ENCODE measurements around the gene FBXL16. TPM values are rescaled to one million over a fixed set of nuclear protein-coding genes. Genes with fewer than 3 reads are reported as not detected.

The FBXL16 gene
- total and polyA plus RNA-seq, 9 of the 15 experiments (the other 6 are each of a cell fraction or from before 2014, with no cell fraction given): 0.21 to 8.2 (median 1.7) TPM

DNA sequence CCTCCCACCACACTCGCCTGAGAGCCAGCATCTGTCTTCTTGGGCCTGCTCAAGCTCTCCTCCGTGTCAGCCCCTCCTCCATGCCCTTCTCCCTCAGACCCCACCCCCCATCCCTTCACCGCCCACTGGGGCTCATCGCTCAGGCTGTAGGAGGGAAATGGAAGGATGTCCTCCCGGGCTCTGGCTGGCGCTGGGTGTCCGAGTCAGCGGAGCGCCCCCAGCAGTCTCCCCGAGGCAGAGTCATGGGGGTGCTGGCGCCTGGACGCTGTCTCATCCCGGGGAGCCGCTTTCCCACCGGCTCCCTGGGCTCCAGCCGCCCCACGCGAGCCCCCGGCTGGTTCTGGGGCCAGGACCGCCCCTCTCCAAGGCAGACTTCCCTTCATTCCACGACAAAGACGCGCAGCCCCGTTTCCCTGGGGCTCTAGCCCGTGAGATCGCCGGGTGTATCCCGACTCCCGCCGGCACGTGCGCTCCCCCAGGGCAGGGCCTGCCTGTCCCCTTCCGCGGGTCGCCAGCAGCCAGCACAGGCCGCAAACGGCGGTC lies 14.9 kb upstream of the FBXL16 start:
- Histone ChIP-seq H3K27ac (ENCODE audit: extremely low read depth, low read depth, low read length) (peak overlapping the region; percentile 97), H3K9me3 (replicated peaks; ENCODE audit: control insufficient read depth, insufficient read depth, low read depth, low read length) (no peaks in the 10 kb centered on the region), H3K9ac (ENCODE audit: insufficient read depth in 1 of 2, low read depth in 2 of 2, low read length in 2 of 2) (peak overlapping the region; percentile 96 to 99), H3K4me2 (ENCODE audit: insufficient read depth, low read length) (peak overlapping the region; percentile 90), H4K20me1 (replicated peaks; ENCODE audit: control insufficient read depth, insufficient read depth, low read length) (no peaks in the 10 kb centered on the region; the same call in 1 of the 2 replicates), H3K79me2 (ENCODE audit: control insufficient read depth, insufficient read depth, low read length) (peaks cover 54% of the 10 kb centered on the region), H2AFZ (ENCODE audit: low read depth, low read length) (peak overlapping the region; percentile 91), H3K4me3 (peak overlapping the region; percentile 100), H3K9me1 (ENCODE audit: control insufficient read depth, insufficient read depth, low read length) (peaks cover 3% of the 10 kb centered on the region), H3K4me1 (replicated peaks in 1 of 2; ENCODE audit: control insufficient read depth in 2 of 2, insufficient read depth in 2 of 2, low read length in 2 of 2) (peaks cover 17 to 99% of the 10 kb centered on the region in 2 experiments; a peak in 4 of 5 replicates), H3K27me3 (ENCODE audit: control insufficient read depth in 2 of 2, insufficient read depth in 2 of 2, low read length in 2 of 2) (no peaks in the 10 kb centered on the region), H3K36me3 (ENCODE audit: control insufficient read depth, insufficient read depth, low read length) (peaks cover 31% of the 10 kb centered on the region; the same call in 2 of the 3 replicates)
- in situ Hi-C loops (cut with MboI): no loop called here
- DNase-seq (ENCODE audit: extremely low read depth in 1 of 4, low spot score in 3 of 4): peak; percentile 62 to 91 (median 74)
- intact Hi-C loops (cut with micrococcal nuclease): no loop called here
- ChIA-PET POLR2A (interaction anchor here (0.5 to 2.3 kb wide), 14 partner anchors 8 to 1089 kb away, joined by 3 to 16 read pairs (median 3); no protein-coding TSS in a partner anchor), CTCF (ENCODE audit: low intra/inter-chr PET ratio) (no interaction called here)
- no TSS peak for BruUV-seq (replicated peaks)
- FAIRE-seq: peak; percentile 96
- peak; percentile 57 for ATAC-seq
- 0% methylated on average over 18 of the region's 38 CpGs for WGBS (ENCODE audit: insufficient coverage, low coverage, missing lambda C conversion rate)
- peak; percentile 44; the same call in 1 of the 2 replicates for TF ChIP-seq ARID1B (IDR thresholded peaks at IDR 0.05)
- no peak for TF ChIP-seq SMARCB1 (IDR thresholded peaks at IDR 0.05; ENCODE audit: insufficient read length, low read depth)
- 0 out of 4 replicates have a peak, but pooled peaks of 1 of the 2 experiments have one; percentile 63 for TF ChIP-seq HDAC1 (IDR thresholded peaks at IDR 0.05)
- TF ChIP-seq, protein P1, sequence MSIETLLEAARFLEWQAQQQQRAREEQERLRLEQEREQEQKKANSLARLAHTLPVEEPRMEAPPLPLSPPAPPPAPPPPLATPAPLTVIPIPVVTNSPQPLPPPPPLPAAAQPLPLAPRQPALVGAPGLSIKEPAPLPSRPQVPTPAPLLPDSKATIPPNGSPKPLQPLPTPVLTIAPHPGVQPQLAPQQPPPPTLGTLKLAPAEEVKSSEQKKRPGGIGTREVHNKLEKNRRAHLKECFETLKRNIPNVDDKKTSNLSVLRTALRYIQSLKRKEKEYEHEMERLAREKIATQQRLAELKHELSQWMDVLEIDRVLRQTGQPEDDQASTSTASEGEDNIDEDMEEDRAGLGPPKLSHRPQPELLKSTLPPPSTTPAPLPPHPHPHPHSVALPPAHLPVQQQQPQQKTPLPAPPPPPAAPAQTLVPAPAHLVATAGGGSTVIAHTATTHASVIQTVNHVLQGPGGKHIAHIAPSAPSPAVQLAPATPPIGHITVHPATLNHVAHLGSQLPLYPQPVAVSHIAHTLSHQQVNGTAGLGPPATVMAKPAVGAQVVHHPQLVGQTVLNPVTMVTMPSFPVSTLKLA (conservative IDR thresholded peaks at IDR 0.05): peak; percentile 47 to 82; a peak in 3 of 4 replicates
- peak; percentile 92; the same call in 1 of the 2 replicates for TF ChIP-seq ZNF830 (CRISPR knock-in tag; IDR thresholded peaks at IDR 0.05)
- TF ChIP-seq EP400 (IDR thresholded peaks at IDR 0.05): peak; percentile 73
- TF ChIP-seq HMGN3 (IDR thresholded peaks at IDR 0.05; ENCODE audit: borderline replicate concordance, extremely low read depth, insufficient read length, low read depth, low read length): peak; percentile 20
- TF ChIP-seq, protein P2, sequence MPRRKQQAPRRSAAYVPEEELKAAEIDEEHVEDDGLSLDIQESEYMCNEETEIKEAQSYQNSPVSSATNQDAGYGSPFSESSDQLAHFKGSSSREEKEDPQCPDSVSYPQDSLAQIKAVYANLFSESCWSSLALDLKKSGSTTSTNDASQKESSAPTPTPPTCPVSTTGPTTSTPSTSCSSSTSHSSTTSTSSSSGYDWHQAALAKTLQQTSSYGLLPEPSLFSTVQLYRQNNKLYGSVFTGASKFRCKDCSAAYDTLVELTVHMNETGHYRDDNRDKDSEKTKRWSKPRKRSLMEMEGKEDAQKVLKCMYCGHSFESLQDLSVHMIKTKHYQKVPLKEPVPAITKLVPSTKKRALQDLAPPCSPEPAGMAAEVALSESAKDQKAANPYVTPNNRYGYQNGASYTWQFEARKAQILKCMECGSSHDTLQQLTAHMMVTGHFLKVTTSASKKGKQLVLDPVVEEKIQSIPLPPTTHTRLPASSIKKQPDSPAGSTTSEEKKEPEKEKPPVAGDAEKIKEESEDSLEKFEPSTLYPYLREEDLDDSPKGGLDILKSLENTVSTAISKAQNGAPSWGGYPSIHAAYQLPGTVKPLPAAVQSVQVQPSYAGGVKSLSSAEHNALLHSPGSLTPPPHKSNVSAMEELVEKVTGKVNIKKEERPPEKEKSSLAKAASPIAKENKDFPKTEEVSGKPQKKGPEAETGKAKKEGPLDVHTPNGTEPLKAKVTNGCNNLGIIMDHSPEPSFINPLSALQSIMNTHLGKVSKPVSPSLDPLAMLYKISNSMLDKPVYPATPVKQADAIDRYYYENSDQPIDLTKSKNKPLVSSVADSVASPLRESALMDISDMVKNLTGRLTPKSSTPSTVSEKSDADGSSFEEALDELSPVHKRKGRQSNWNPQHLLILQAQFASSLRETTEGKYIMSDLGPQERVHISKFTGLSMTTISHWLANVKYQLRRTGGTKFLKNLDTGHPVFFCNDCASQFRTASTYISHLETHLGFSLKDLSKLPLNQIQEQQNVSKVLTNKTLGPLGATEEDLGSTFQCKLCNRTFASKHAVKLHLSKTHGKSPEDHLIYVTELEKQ (CRISPR knock-in tag; IDR thresholded peaks at IDR 0.05): no peak
- TF ChIP-seq, protein P3, sequence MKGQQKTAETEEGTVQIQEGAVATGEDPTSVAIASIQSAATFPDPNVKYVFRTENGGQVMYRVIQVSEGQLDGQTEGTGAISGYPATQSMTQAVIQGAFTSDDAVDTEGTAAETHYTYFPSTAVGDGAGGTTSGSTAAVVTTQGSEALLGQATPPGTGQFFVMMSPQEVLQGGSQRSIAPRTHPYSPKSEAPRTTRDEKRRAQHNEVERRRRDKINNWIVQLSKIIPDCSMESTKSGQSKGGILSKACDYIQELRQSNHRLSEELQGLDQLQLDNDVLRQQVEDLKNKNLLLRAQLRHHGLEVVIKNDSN (CRISPR knock-in tag; IDR thresholded peaks at IDR 0.05): peak; percentile 18; the same call in 1 of the 2 replicates
- no peak for TF ChIP-seq ZNF586 (CRISPR knock-in tag; conservative IDR thresholded peaks at IDR 0.05)
- TF ChIP-seq TAF1 (IDR thresholded peaks at IDR 0.05; ENCODE audit: control insufficient read depth, extremely low read depth, insufficient read depth, low read length, severe bottlenecking): peak; percentile 14
- peak; percentile 46; the same call in 1 of the 2 replicates for TF ChIP-seq FOSL1 (tag; conservative IDR thresholded peaks at IDR 0.05)
- TF ChIP-seq TCF7 (IDR thresholded peaks at IDR 0.05; ENCODE audit: borderline replicate concordance): no peak
- TF ChIP-seq SUPT5H (IDR thresholded peaks at IDR 0.05): peak; percentile 71

All from K562 (cell line).